HepG2 (cell line): ENCODE measurements around the gene DHX16. TPM values are rescaled to one million over a fixed set of nuclear protein-coding genes. Genes with fewer than 3 reads are reported as not detected.

Source experiments
- ATRX ChIP-seq: sonication (generic); formaldehyde crosslinking; IDR thresholded peaks from 2 replicates; pipeline ENCODE4 v1.4.0; 2020; ENCODE audit warnings: missing genetic modification reagents, borderline replicate concordance
- CCAR2 ChIP-seq: fragments of 200-400 bp; formaldehyde crosslinking; optimal IDR thresholded peaks from 2 replicates; pipeline ENCODE3; 2018; ENCODE audit warnings: low read depth, mild to moderate bottlenecking, low read length, moderate library complexity
- GABPB1 ChIP-seq: IDR thresholded peaks from 2 replicates; pipeline ENCODE4 v1.6.1; 2016; ENCODE audit warnings: mild to moderate bottlenecking, missing genetic modification reagents, moderate library complexity, missing compliant biosample characterization
- HBP1 ChIP-seq: IDR thresholded peaks from 2 replicates; pipeline ENCODE4 v1.6.1; 2016; ENCODE audit warnings: low read depth, control low read depth
- KDM5A ChIP-seq: fragments of 200-600 bp; sonication (generic); IDR thresholded peaks from 2 replicates; pipeline ENCODE4 v1.7.0; 2018; ENCODE audit warnings: antibody characterized with exemption, mild to moderate bottlenecking, low read length, borderline replicate concordance
- MYNN ChIP-seq: sonication (generic); formaldehyde crosslinking; IDR thresholded peaks from 2 replicates; pipeline ENCODE4 v1.4.0; 2020; ENCODE audit warnings: mild to moderate bottlenecking, low read depth, missing genetic modification reagents
- NR0B2 ChIP-seq: sonication (generic); formaldehyde crosslinking; IDR thresholded peaks from 2 replicates; pipeline ENCODE4 v1.4.0; 2020; ENCODE audit warnings: mild to moderate bottlenecking, missing genetic modification reagents
- NRL ChIP-seq: sonication (generic); formaldehyde crosslinking; IDR thresholded peaks from 2 replicates; pipeline ENCODE4 v1.5.0; 2020; ENCODE audit warnings: missing genetic modification reagents, mild to moderate bottlenecking, moderate library complexity, borderline replicate concordance
- PAF1 ChIP-seq: IDR thresholded peaks from 2 replicates; pipeline ENCODE4 v1.6.1; 2016; ENCODE audit warnings: missing genetic modification reagents, missing compliant biosample characterization
- PCBP1 ChIP-seq: fragments of 200-400 bp; formaldehyde crosslinking; IDR thresholded peaks from 2 replicates; pipeline ENCODE4 v1.6.1; 2017; ENCODE audit warnings: mild to moderate bottlenecking, low read depth, low read length, borderline replicate concordance
- ZNF234 ChIP-seq: sonication (generic); formaldehyde crosslinking; conservative IDR thresholded peaks from 2 replicates; pipeline ENCODE4 v1.5.1; 2020; ENCODE audit warnings: mild to moderate bottlenecking, missing genetic modification reagents
- ZNF781 ChIP-seq: sonication (generic); formaldehyde crosslinking; IDR thresholded peaks from 2 replicates; pipeline ENCODE4 v1.5.1; 2020; ENCODE audit warnings: borderline replicate concordance, mild to moderate bottlenecking, missing genetic modification reagents; ENCODE audit errors: not compliant biosample characterization
- polyA plus RNA-seq, 8 experiments: library from polyadenylated mRNA; depleted of rRNA in 3 of 8; stranded (reverse) in 7 of 8; unstranded in 1 of 8; fragments of >200 nt; fragmentation: Illumina TruSeq in 4 of 8; extraction: Trizol in 4 of 8; gene quantifications; 2 replicates each; pipeline versions ENCODE4 v1.2.1 to v1.2.3, GENCODE V29; 2011 to 2016; ENCODE audit warnings: low read depth in 4 of 8, missing spikeins in 1 of 8, mixed read lengths in 1 of 8; ENCODE audit not compliant: insufficient read depth in 1 of 8
- total RNA-seq, 5 experiments: library from RNA; depleted of rRNA; stranded (reverse); fragments of >200 nt; fragmentation: Illumina TruSeq; extraction: Trizol; gene quantifications; 2 replicates each; pipeline ENCODE4 v1.2.3, GENCODE V29; 2016; ENCODE audit warnings: low read depth in 1 of 5
- TF ChIP-seq, protein P1 (sequence below): sonication (generic); IDR thresholded peaks from 2 replicates; pipeline ENCODE4 v1.6.1; 2016; ENCODE audit warnings: low read depth, borderline replicate concordance

DHX16 gene
- total and polyA plus RNA-seq, 2 of the 13 experiments (the other 11 are each of a cell fraction or from before 2014, with no cell fraction given): 57.0 to 58.5 TPM

DNA sequence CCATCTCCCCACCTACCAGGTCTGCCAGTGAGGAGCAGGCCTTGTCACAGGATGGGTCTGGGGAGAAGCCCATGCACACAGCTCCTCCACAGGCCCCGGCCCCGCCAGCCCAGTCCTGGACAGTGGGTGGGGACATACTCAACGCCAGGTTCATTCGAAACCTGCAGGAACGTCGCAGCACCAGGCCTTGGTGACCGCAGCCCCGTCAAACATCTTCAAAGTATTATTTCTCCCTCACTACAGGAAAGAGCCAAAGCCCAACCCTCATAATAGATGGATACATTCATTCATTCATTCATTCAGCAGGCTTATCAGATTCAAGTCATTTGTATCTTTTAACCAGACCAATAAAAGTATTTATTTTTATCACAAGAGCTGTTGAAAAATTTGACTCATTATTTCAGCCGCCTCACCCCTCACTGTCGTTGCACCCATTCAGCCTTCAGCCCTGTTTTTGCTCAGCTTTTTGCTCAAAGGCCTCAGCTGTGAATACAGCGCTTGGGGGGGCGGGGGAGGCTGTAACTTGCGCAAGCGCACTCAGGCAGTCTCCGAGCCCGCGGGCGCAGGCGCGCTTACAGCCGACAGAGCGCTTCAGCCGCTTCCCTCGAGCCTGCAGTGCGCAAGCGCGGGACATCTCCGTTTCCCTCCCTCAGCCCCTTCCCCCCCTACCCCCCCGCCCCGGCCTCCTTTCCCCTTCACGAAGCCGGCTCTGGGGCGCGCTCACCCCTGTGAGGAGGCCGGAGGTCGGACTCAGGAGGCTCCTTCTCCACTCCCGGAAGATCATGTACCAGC lies 26.2 kb downstream of the DHX16 start, which contains the start of gene C6orf136 (continued):
- TF ChIP-seq PCBP1 (peak; percentile 98), GABPB1 (CRISPR knock-in tag) (no peak), MYNN (CRISPR knock-in tag) (peak; percentile 82; the same call in 1 of the 2 replicates), ATRX (no peak), ZNF234 (CRISPR knock-in tag) (0 out of 2 replicates have a peak, but pooled peaks have one; percentile 19), KDM5A (peak; percentile 68; the same call in 1 of the 2 replicates), CCAR2 (peak; percentile 12), NRL (CRISPR knock-in tag) (0 out of 2 replicates have a peak, but pooled peaks have one; percentile 47), PAF1 (no peak), NR0B2 (CRISPR knock-in tag) (0 out of 2 replicates have a peak, but pooled peaks have one; percentile 44), HBP1 (CRISPR knock-in tag) (peak; percentile 74; the same call in 1 of the 2 replicates), ZNF781 (CRISPR knock-in tag) (no peak)
- TF ChIP-seq, protein P1, sequence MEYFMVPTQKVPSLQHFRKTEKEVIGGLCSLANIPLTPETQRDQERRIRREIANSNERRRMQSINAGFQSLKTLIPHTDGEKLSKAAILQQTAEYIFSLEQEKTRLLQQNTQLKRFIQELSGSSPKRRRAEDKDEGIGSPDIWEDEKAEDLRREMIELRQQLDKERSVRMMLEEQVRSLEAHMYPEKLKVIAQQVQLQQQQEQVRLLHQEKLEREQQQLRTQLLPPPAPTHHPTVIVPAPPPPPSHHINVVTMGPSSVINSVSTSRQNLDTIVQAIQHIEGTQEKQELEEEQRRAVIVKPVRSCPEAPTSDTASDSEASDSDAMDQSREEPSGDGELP: peak; percentile 92
